Stimulated activated CD4-positive, alpha-beta T cell treated with anti-CD3 and anti-CD28 coated beads, Interleukin-2, amount 100 ng/mL, for 48 hours (primary cell): ENCODE measurements around the gene TINAGL1.

Experiments
- DNase-seq, 2 donors: peaks; one replicate each; pipeline ENCODE4 v3.0.0-alpha.2; 2020

TINAGL1 gene

GRCh38 chr1:31568895-31569595, 7.3 kb upstream of the TINAGL1 start:
- DNase-seq, result no peak

GRCh38 chr1:31569596-31570173, 6.6 kb upstream of the TINAGL1 start:
- no peak for DNase-seq

- no peak for DNase-seq
Observed at GRCh38 chr1:31570228-31570627, 6.1 kb upstream of the TINAGL1 start.

- DNase-seq, result no peak
Observed at GRCh38 chr1:31570906-31571305, 5.4 kb upstream of the TINAGL1 start.

GRCh38 chr1:31571340-31572295, 4.7 kb upstream of the TINAGL1 start:
- DNase-seq, result no peak

GRCh38 chr1:31572323-31573104, 3.8 kb upstream of the TINAGL1 start:
- no peak for DNase-seq

GRCh38 chr1:31573261-31573660, 3.1 kb upstream of the TINAGL1 start:
- no peak for DNase-seq

GRCh38 chr1:31574749-31575368, 1.5 kb upstream of the TINAGL1 start:
- no peak for DNase-seq

GRCh38 chr1:31575369-31576140, 760 bp upstream of the TINAGL1 start:
- no peak for DNase-seq

- DNase-seq, result no peak
Observed at GRCh38 chr1:31576743-31577455, 584 bp downstream of the TINAGL1 start.

GRCh38 chr1:31577515-31578192, 1.3 kb downstream of the TINAGL1 start:
- no peak for DNase-seq

- no peak for DNase-seq
Observed at GRCh38 chr1:31579374-31579773, 3.1 kb downstream of the TINAGL1 start.

GRCh38 chr1:31580513-31580870, 4.2 kb downstream of the TINAGL1 start:
- no peak for DNase-seq

- DNase-seq, result no peak
Observed at GRCh38 chr1:31580891-31581603, 4.7 kb downstream of the TINAGL1 start.

GRCh38 chr1:31581821-31582810, 5.8 kb downstream of the TINAGL1 start:
- no peak for DNase-seq

GRCh38 chr1:31583082-31583994, 7.0 kb downstream of the TINAGL1 start:
- DNase-seq, result no peak
